Common myeloid progenitor, CD34-positive (primary cell): Measurements from ENCODE around the gene SYTL1.
"Not testable (repeated sequence)": the region's sequence is repeated elsewhere in the genome, so short reads cannot be mapped to it uniquely, and the experiment has no call there.

Experiments
- CTCF ChIA-PET: fragments of 350-600 bp; sonication (Branson Sonifier 250); formaldehyde crosslinking; loops from one replicate; lab custom pipeline; 2021; ENCODE audit warnings: antibody characterized with exemption; lab: Charles Lee
- POLR2A ChIA-PET: fragments of 350-600 bp; sonication (Branson Sonifier 250); formaldehyde crosslinking; loops from one replicate; lab custom pipeline; 2021; ENCODE audit warnings: antibody characterized with exemption; lab: Charles Lee
- DNase-seq, 3 donors: peaks; one replicate each; pipeline versions ENCODE4 v3.0.0 to v3.0.0-alpha.2; 2013
- H3K27ac ChIP-seq, 2 experiments: 1 replicate in 1 of 2; 2 replicates in 1 of 2; pipeline ENCODE4 v1.7.0; 2013; ENCODE audit warnings: inconsistent platforms in 2 of 2, low read length in 2 of 2, mild to moderate bottlenecking in 2 of 2, low read depth in 1 of 2, moderate library complexity in 1 of 2; ENCODE audit not compliant: severe bottlenecking in 2 of 2, insufficient read depth in 1 of 2, poor library complexity in 1 of 2
- H3K27me3 ChIP-seq, 5 experiments: replicated peaks in 2 of 5; 1 replicate in 3 of 5; 2 replicates in 2 of 5; pipeline versions ENCODE4 v1.6.1 to v1.7.0; 2013; ENCODE audit warnings: low read length in 4 of 5, mild to moderate bottlenecking in 2 of 5, moderate library complexity in 2 of 5, inconsistent platforms in 1 of 5; ENCODE audit not compliant: insufficient read depth in 5 of 5, control insufficient read depth in 4 of 5
- H3K36me3 ChIP-seq, 4 experiments: 1 replicate in 2 of 4; 2 replicates in 2 of 4; pipeline versions ENCODE4 v1.6.1 to v1.7.0; 2013; ENCODE audit warnings: low read length in 3 of 4, control low read depth in 1 of 4, mild to moderate bottlenecking in 1 of 4; ENCODE audit not compliant: control insufficient read depth in 4 of 4, insufficient read depth in 4 of 4
- H3K4me1 ChIP-seq, 4 experiments: 1 replicate in 3 of 4; 2 replicates in 1 of 4; pipeline versions ENCODE4 v1.6.1 to v1.7.1; 2013; ENCODE audit warnings: low read length in 3 of 4, mild to moderate bottlenecking in 3 of 4, control low read depth in 1 of 4, inconsistent platforms in 1 of 4, moderate library complexity in 1 of 4; ENCODE audit not compliant: control insufficient read depth in 4 of 4, insufficient read depth in 4 of 4; ENCODE audit errors: control extremely low read depth in 1 of 4
- H3K4me3 ChIP-seq, 7 experiments: 1 replicate in 4 of 7; 2 replicates in 3 of 7; pipeline versions ENCODE4 v1.5.1 to v1.7.0; 2013; ENCODE audit warnings: mild to moderate bottlenecking in 7 of 7, low read length in 6 of 7, moderate library complexity in 6 of 7, inconsistent platforms in 2 of 7, low read depth in 2 of 7, control low read depth in 1 of 7; ENCODE audit not compliant: insufficient read depth in 4 of 7, control insufficient read depth in 1 of 7; ENCODE audit errors: extremely low read depth in 1 of 7
- H3K9me3 ChIP-seq, 5 experiments: 1 replicate in 4 of 5; 2 replicates in 1 of 5; pipeline versions ENCODE4 v1.6.1 to v1.7.1; 2013; ENCODE audit warnings: low read length in 4 of 5, mild to moderate bottlenecking in 2 of 5, inconsistent platforms in 1 of 5, low read depth in 1 of 5, moderate library complexity in 1 of 5; ENCODE audit not compliant: control insufficient read depth in 4 of 5, insufficient read depth in 2 of 5; ENCODE audit errors: control extremely low read depth in 1 of 5
- WGBS: methylation state at CpG from one replicate; pipeline ENCODE4 v1.1.5; 2013; ENCODE audit not compliant: insufficient coverage; 5-methylcytosine and 5-hydroxymethylcytosine counted together

The SYTL1 gene

DNA sequence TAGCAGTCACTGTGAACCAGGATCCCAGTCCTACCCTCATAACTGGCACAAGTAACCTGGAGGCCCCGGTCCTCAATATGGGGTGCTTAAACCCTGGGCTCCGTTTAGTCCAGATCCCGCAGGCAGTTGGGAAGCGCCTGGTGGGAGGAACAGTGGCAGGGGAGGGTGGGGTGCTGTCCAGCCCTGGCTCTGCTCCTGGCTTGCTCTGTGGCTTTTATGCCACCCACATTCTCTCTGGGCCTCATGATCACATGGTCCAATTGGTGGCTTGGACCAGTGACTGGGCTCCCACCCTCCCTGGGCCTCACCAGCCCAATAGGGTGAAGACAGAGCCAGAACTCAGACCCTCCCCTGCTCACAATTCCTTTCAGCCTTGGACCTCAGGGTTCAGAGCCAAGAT, 38.4 kb downstream of the SYTL1 start:
- ChIA-PET POLR2A (interaction anchor here (0.6 kb wide), 1 partner anchor 395 kb away, joined by 4 read pairs; no protein-coding TSS in a partner anchor), CTCF (interaction anchor here (1.8 to 1.9 kb wide), 2 partner anchors 18 to 79 kb away, joined by 6 to 7 read pairs; no protein-coding TSS in a partner anchor)
- Histone ChIP-seq H3K4me3 (no peak overlapping the region), H3K4me1 (peaks cover 0 to 7% (median 5%) of the 10 kb centered on the region in 4 experiments), H3K27me3 (peaks cover 0 to 1% (median 0%) of the 10 kb centered on the region in 5 experiments), H3K9me3 (no peaks in the 10 kb centered on the region), H3K36me3 (no peaks in the 10 kb centered on the region), H3K27ac (no peak overlapping the region)
- no peak for DNase-seq
- 98% methylated on average over 4 of the region's 4 CpGs for WGBS

DNA sequence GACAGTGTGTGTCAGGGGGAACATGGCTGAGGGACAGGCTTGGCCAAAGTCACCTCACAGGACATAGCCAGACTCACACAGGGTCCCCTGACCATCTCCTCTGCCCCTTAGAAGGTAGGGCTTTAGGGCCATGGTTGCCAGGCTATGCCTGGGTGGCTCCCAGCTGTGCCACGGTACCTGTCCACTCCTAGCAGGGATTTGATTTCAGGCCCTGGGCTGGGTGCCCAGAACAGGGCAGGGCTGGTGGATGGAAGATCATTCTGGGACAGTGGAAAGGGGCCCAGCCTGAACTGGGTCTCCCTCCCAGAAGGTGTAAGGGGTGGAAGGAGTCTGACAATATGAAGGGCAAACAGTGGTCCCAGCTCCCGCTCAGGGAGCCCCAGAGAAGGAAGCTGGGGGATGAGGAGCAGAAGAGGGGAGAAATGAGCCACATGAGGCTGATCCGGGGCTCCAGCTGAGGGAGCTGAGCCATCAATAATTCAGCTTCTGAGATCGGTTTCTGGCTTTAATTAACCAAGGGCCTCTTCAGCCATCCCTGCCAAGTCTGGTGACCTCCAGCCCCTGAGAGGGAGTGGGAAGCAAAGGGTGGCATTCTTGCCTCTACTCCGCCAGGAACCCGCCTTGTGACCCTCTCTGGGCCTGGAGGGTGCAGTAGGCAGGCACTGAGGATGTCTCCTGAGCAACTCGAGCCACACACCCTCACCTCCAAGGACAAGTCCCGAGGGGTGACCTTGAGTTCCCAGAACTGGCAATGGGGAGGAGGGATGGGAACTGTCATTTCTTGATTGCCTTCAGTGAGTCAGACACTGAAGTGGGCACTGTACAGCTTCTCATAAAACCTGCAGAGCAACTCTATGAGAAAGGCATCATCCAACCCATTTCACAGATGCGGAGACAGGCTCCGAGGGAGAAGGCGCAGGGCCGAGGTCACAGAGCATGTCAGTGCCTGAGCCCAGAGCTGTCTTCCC, 39.2 kb downstream of the SYTL1 start:
- no peak overlapping the region for H3K27ac ChIP-seq
- CTCF ChIA-PET, result interaction anchor here (0.6 to 10.9 kb wide), 7 partner anchors 12 to 83 kb away, joined by 3 to 166 read pairs (median 6); partner anchors contain the start of gene MAP3K6
- H3K4me1 ChIP-seq, result peaks cover 0 to 7% (median 5%) of the 10 kb centered on the region in 4 experiments
- WGBS, result 95% methylated on average over 11 of the region's 12 CpGs
- DNase-seq, result no peak
- H3K36me3 ChIP-seq, result no peaks in the 10 kb centered on the region
- no peaks in the 10 kb centered on the region for H3K9me3 ChIP-seq
- POLR2A ChIA-PET, result interaction anchor here (0.6 kb wide), 1 partner anchor 395 kb away, joined by 4 read pairs; no protein-coding TSS in a partner anchor
- peaks cover 0 to 1% (median 0%) of the 10 kb centered on the region in 5 experiments for H3K27me3 ChIP-seq
- no peak overlapping the region for H3K4me3 ChIP-seq

DNA sequence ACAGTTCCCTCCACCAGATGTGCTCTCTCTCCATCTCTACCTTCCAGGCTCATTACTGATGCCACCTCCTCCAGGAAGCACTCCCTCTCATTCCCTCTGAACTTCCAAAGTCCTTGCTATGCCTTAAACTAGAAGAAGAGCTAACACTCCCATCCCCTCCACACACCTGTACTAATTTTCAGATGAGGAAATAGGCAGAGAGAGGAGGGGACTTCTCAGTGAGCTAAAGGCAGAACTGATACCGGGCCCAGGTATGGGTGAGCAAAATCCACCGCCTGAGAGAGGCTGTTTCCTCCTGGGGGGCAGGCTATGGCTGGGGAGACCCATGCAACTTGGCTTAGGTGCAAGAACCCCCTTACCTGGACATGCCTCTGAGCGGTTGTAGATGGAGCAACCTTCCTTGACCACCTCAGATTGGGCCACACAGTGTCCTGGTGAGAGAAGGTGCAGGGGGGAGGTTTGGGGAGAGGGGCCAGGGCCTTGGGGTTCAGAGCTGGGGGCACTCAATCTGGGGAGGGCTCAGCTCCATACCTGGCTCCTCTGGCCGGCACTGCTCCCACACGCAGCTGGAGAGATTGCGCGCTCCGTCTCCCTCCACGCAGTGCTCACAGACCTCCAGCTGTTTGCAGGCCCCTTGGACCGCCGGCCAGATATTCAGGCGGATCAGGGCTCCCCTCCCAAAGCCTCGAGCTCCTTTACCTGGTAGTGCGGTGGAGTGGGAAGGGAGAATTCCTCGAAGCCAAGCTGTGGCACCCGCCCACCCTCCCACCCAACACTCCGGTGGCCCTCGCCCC, 40.3 kb downstream of the SYTL1 start:
- Histone ChIP-seq H3K27me3 (peaks cover 0 to 4% (median 0%) of the 10 kb centered on the region in 5 experiments), H3K4me3 (no peak overlapping the region), H3K4me1 (peaks cover 0 to 7% (median 5%) of the 10 kb centered on the region in 4 experiments), H3K9me3 (no peaks in the 10 kb centered on the region), H3K27ac (no peak overlapping the region), H3K36me3 (no peaks in the 10 kb centered on the region)
- ChIA-PET CTCF (interaction anchor here (0.6 to 10.9 kb wide), 7 partner anchors 8 to 84 kb away, joined by 3 to 166 read pairs (median 8); partner anchors contain the start of gene MAP3K6), POLR2A (no interaction called here)
- no peak for DNase-seq
- WGBS, result 80% methylated on average over 5 of the region's 18 CpGs

DNA sequence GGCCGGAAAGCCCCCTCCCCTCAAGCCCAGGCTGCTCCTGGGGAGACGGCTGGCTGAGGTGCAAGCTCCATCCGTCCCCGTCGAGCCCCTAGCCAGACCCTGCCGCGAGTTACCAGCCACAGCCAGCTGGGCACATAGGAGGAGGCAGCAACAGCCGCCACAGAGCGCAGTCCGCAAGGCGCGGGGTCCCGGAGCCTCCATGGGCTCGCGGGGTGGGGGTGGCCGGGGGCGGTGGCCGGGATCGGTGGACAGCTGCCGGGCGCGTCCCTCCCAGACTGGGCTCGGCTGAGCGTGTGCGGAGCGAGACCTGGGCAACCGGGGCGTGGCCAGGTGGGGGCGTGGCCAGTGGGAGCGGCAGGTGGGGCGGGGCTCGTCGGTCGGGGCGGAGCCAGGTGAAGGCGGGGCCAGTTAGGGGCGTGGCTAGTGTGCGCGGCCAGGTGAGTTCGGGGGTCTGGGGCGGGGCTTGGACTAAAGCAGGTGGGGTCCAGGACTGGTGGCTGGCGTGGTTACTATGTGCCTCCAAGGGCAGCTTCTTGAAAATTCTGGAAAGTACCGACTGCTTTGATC, 41.3 kb downstream of the SYTL1 start, which contains the start of gene CD164L2:
Gene CD164L2 (minus strand): TSS at position 295 of the 567 bp plus-strand sequence. CDS start 94 bp downstream, at position 201.
- Histone ChIP-seq H3K4me3 (no peak within 1 kb of the TSS), H3K27me3 (peaks cover 0 to 4% (median 0%) of the 10 kb centered on the region in 5 experiments), H3K9me3 (no peaks in the 10 kb centered on the region), H3K27ac (no peak within 1 kb of the TSS), H3K36me3 (no peaks in the 10 kb centered on the region), H3K4me1 (peaks cover 0 to 7% (median 5%) of the 10 kb centered on the region in 4 experiments)
- ChIA-PET POLR2A (no interaction called here), CTCF (interaction anchor here (0.9 to 10.9 kb wide), 7 partner anchors 13 to 125 kb away, joined by 3 to 166 read pairs (median 8); partner anchors contain the start of gene MAP3K6)
- DNase-seq, result peak in 1 of 3 donors; percentile 40
- 29% methylated on average over 23 of the region's 43 CpGs for WGBS

DNA sequence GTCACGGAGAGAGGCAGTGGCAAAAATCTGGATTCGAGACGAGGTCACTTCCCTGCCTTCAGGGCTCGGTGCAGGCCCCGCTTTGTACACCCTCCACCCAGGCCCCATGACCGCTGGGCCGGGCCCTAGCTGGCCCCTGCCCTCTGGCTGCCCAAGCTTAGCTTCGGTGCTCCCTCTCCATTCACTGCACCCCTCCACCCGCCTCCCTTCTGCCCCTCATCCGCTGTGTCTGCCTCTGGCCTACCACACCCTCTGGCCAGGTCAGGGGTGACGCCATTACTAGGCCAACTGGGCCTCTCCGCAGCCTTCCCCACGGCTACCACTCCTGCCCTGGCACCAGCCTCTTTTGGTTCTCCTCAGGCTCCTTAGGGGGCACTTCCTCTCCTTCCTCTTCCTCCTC, 41.8 kb downstream of the SYTL1 start:
- ChIA-PET CTCF (interaction anchor here (0.9 to 10.9 kb wide), 9 partner anchors 8 to 281 kb away, joined by 3 to 166 read pairs (median 6); partner anchors contain the start of genes MAP3K6 and SYTL1), POLR2A (no interaction called here)
- Histone ChIP-seq H3K4me1 (peaks cover 0 to 7% (median 5%) of the 10 kb centered on the region in 4 experiments), H3K36me3 (no peaks in the 10 kb centered on the region), H3K9me3 (no peaks in the 10 kb centered on the region), H3K4me3 (no peak overlapping the region), H3K27ac (no peak overlapping the region), H3K27me3 (peaks cover 0 to 4% (median 0%) of the 10 kb centered on the region in 5 experiments)
- no peak for DNase-seq
- WGBS, result 86% methylated on average over 13 of the region's 13 CpGs

DNA sequence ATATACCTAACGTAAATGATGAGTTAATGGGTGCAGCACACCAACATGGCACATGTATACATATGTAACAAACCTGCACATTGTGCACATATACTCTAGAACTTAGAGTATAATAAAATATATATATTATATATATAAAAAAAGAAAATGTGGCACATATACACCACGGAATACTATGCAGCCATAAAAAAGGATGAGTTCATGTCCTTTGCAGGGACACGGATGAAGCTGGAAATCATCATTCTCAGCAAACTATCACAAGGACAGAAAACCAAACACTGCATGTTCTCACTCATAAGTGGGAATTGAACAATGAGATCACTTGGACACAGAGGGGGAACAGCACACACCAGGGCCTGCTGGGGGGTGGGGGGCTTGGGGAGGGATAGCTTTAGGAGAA, 43.0 kb downstream of the SYTL1 start:
- H3K4me1 ChIP-seq, H3K27me3 ChIP-seq, H3K36me3 ChIP-seq, POLR2A ChIA-PET, H3K4me3 ChIP-seq, DNase-seq, H3K9me3 ChIP-seq, H3K27ac ChIP-seq: not testable (repeated sequence)
- no CpG with 5 or more reads among the region's 3 CpGs for WGBS
- CTCF ChIA-PET, result interaction anchor here (1.0 to 10.9 kb wide), 8 partner anchors 10 to 282 kb away, joined by 3 to 166 read pairs (median 5); partner anchors contain the start of gene SYTL1
